HK-2 (cell line): Measurements from ENCODE around the gene TEX54.
"Not testable (repeated sequence)": the region's sequence is repeated elsewhere in the genome, so short reads cannot be mapped to it uniquely, and the experiment has no call there.

Experiments used
- DNase-seq: peaks from one replicate; pipeline ENCODE4 v3.0.0-alpha.2; 2018; ENCODE audit not compliant: unreplicated experiment

The TEX54 gene

DNA sequence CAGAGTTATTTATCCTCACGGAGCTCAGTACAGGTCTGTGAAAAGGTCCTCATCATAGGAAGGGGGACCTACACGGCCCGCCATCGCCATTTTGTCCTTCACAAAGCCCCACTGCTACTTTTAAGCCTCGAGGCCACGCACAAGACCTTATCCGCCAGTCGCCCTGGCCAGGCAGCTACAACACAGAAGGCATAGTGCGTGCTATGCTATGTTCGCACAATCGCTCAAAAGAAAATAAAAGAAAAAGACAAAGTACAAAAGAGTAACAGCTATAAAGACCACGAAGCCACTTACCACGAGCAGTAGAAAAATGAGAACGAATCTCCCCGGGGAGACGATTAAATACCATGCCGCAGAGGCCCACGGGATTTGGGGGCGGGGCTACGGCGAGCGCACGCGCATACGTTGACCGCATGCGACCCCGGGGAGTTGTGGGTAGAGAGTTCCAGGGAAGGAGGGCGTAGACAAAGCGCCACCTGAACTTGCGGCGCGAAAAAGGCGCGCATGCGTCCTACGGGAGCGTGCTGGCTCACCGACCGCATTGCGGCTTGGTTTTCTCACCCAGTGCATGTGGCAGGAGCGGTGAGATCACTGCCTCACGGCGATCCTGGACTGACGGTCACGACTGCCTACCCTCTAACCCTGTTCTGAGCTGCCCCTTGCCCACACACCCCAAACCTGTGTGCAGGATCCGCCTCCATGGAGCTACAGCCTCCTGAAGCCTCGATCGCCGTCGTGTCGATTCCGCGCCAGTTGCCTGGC lies 23.1 kb upstream of the TEX54 start:
- peak; percentile 96 for DNase-seq

- DNase-seq, result no peak
Measured at GRCh38 chr11:62854825-62855570, 22.4 kb upstream of the TEX54 start.

DNA sequence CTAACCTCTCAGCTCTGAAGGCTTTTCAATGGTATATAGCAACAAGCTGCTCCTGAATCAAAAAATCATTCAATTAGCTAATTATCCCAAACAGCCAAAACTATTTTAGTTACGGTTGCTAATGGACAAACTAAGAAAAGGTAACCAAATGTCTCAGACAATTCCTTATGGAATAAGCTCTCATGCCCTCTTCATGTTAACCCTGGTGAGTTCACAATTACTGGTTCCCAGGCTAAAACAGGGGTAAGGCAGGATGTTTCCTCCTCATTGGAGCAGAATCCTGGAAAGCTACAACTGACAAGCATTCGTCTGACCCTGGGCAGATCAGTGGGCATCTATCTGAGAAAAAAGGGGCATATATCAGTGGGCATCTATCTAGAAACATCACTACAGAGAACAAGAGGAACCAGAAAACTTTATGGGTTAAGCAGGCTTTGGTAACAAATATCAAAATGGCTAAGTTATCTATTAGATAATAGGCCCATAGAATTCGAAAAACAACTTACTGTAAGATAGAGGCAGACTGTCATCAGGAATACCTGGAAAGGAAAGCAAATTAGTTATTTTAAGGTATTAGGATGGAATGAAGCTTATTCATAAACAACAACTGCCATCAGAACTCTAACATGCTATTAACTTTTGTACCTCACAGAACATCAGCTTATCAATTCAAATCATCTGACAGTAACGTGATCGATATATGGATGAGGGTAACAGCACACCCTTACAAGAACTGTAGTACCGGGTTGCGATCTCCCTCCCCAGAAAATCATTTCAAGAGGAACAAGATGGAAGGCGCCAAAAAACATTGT lies 21.6 kb upstream of the TEX54 start:
- no peak for DNase-seq

DNA sequence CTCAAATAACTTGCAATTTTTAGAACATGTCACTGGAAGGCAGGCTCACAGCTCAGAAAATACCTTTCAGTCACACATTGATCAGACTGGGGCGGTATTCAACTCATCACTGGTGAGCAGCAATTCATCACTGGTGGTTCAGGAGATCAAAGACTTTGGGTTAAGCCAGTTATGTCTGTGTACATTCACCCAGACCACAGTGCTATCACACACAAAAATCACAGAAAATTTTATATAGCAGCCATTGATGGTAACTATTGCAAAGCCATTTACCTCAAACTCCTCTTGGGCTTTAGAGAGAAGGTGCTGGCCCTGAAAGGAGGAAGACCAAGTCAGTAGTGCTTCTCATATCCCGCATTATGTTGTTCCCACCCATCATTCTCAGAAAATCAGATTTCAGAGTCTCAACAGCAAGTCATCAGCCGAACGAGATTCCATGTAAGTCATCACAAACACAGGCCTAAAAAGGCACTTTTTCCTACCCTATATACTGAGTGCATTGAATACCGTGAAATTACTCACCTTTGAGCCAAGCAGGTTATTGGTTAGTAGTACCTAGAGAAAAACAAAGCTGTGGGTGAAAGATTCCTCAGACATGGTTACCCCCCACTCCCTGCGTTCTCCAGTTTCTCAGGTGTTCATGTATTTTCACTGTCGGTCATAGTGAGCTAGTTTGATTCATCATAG lies 20.8 kb upstream of the TEX54 start:
- DNase-seq, result no peak

GRCh38 chr11:62852523-62853188 lies 20.0 kb upstream of the TEX54 start:
- no peak for DNase-seq

DNA sequence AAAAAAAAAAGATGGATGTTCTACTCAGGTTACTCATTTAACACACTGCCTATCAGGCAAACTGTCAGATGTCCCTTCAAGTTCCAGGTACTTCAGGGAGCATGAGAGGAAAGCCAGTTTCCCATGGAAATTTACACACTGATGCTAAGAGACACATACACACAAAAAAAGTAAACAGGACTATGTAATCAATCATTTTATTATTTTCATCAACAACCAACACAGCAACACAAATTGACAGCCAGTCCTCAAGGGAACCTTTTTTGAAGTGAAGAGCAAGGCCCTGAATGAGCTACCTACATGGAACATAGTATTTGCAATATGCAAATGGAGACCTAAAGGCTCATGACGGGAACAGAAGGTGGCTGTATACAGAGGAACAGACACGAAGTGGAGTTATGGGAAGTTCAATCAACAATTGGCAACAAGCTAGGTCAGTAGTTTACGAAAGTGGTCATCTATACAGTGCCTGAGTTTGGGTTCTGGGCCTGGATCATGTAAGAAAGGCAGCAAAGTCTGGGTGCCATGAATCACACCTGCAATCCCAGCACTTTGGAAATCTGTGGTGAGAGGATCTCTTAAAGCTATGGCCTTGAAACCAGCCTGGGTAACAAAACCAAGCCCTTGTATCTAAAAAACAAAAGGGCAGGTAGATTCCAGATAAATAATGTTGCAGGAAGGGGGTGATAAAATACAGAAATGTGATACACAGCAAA lies 19.3 kb upstream of the TEX54 start:
- DNase-seq, result no peak

GRCh38 chr11:62850911-62851806 lies 18.5 kb upstream of the TEX54 start:
- DNase-seq, result peak; percentile 57

GRCh38 chr11:62847767-62848314 lies 15.2 kb upstream of the TEX54 start:
- DNase-seq, result no peak

GRCh38 chr11:62846177-62846576 lies 13.5 kb upstream of the TEX54 start:
- DNase-seq, result no peak

DNA sequence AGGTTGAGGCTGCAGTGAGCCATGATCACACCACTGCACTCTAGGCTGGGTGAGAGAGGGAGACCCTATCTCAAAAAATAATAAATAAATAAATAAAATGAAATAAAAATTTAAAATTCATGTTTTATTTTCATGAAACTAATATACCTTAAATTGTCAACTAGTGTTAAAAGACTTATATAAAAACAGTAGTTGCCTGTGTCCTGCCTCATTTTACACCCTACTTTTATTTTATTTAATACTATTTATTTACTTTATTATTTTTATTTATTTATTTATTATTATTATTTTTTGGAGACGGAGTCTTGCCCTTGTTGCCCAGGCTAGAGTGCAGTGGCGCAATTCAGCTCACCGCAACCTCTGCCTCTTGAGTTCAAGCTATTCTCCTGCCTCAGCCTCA lies 11.5 kb upstream of the TEX54 start:
- DNase-seq, result no peak

DNA sequence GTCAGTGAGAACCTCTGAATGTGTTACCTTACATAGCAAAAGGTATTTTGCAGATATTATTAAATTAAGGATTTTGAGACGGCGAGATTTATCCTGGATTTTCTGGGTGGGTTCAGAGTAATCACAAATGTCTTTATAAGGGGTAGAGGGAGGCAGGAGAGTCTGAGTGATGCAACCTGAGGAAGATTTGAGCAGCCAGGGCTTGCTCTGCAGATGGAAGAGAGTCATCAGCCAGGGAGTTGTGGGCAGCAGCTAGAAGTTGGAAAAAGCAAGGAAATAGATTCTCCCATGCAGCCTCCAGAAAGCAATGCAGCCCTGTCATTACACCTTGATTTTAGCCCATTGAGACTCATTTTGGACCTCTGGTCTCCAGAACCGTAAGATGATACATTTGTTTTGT lies 10.8 kb upstream of the TEX54 start:
- no peak for DNase-seq

DNA sequence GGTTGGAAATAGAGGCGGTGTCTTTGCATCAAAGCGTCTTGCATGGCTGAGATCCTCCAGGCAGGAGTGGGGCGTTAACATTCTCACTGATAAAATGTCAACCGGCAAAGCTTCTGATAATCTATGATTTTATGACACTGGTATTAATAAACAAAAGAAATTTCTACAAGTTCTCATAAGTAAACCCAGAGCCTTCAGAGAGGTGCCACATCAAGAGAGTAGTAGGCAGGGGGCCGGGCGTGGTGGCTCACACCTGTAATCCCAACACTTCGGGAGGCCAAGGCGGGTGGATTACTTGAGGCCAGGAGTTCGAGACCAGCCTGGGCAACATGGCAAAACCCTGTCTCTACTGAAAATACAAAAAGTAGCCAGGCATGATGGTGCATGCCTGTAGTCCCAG lies 10.2 kb upstream of the TEX54 start:
- DNase-seq, result not testable (repeated sequence)

- DNase-seq, result no peak
Measured at GRCh38 chr11:62842171-62842741, 9.6 kb upstream of the TEX54 start.

GRCh38 chr11:62841361-62842170 lies 8.9 kb upstream of the TEX54 start:
- peak; percentile 68 for DNase-seq

GRCh38 chr11:62840721-62841360 lies 8.2 kb upstream of the TEX54 start:
- peak; percentile 67 for DNase-seq

GRCh38 chr11:62839050-62839945 lies 6.7 kb upstream of the TEX54 start, which contains the start of gene WDR74:
Gene WDR74 (minus strand): TSS chr11:62839590. CDS start chr11:62839570, 20 bp downstream.
- peak; percentile 76 for DNase-seq
